HepG2 (cell line): Measurements from ENCODE around the gene SSBP4. TPM values are rescaled to one million over a fixed set of nuclear protein-coding genes. Genes with fewer than 3 reads are reported as not detected.

Experiments used
- CBFB ChIP-seq: sonication (generic); formaldehyde crosslinking; IDR thresholded peaks from 2 replicates; pipeline ENCODE4 v1.4.0; 2020; ENCODE audit warnings: missing genetic modification reagents
- MED8 ChIP-seq: sonication (generic); formaldehyde crosslinking; IDR thresholded peaks from 2 replicates; pipeline ENCODE4 v1.8.1; 2023; ENCODE audit warnings: mild to moderate bottlenecking, missing genetic modification reagents; ENCODE audit not compliant: insufficient replicate concordance
- MLLT10 ChIP-seq: sonication (generic); formaldehyde crosslinking; IDR thresholded peaks from 2 replicates; pipeline ENCODE4 v1.4.0; 2020; ENCODE audit warnings: missing genetic modification reagents
- PLRG1 ChIP-seq: fragments of 450-650 bp; conservative IDR thresholded peaks from 2 replicates; pipeline ENCODE4 v1.6.1; 2016
- XRCC5 ChIP-seq: fragments of 200-400 bp; formaldehyde crosslinking; optimal IDR thresholded peaks from 2 replicates; pipeline ENCODE3; 2017; ENCODE audit warnings: mild to moderate bottlenecking, low read length
- ZNF136 ChIP-seq: sonication (generic); formaldehyde crosslinking; IDR thresholded peaks from 2 replicates; pipeline ENCODE4 v1.8.1; 2022; ENCODE audit warnings: low read depth, mild to moderate bottlenecking, moderate library complexity, missing genetic modification reagents
- ZNF441 ChIP-seq: sonication (generic); formaldehyde crosslinking; IDR thresholded peaks from 2 replicates; pipeline ENCODE4 v1.7.0; 2021; ENCODE audit warnings: missing genetic modification reagents, borderline replicate concordance
- ZNF556 ChIP-seq: sonication (generic); formaldehyde crosslinking; IDR thresholded peaks from 2 replicates; pipeline ENCODE4 v1.4.0; 2020; ENCODE audit warnings: mild to moderate bottlenecking, missing genetic modification reagents, borderline replicate concordance
- ZNF605 ChIP-seq: sonication (generic); formaldehyde crosslinking; IDR thresholded peaks from 2 replicates; pipeline ENCODE4 v1.8.0; 2022; ENCODE audit warnings: mild to moderate bottlenecking, missing genetic modification reagents
- ZSCAN31 ChIP-seq: sonication (generic); formaldehyde crosslinking; IDR thresholded peaks from 2 replicates; pipeline ENCODE4 v1.5.0; 2020; ENCODE audit warnings: low read depth, mild to moderate bottlenecking, missing genetic modification reagents
- polyA plus RNA-seq, 8 experiments: library from polyadenylated mRNA; depleted of rRNA in 3 of 8; stranded (reverse) in 7 of 8; unstranded in 1 of 8; fragments of >200 nt; fragmentation: Illumina TruSeq in 4 of 8; extraction: Trizol in 4 of 8; gene quantifications; 2 replicates each; pipeline versions ENCODE4 v1.2.1 to v1.2.3, GENCODE V29; 2011 to 2016; ENCODE audit warnings: low read depth in 4 of 8, missing spikeins in 1 of 8, mixed read lengths in 1 of 8; ENCODE audit not compliant: insufficient read depth in 1 of 8
- total RNA-seq, 5 experiments: library from RNA; depleted of rRNA; stranded (reverse); fragments of >200 nt; fragmentation: Illumina TruSeq; extraction: Trizol; gene quantifications; 2 replicates each; pipeline ENCODE4 v1.2.3, GENCODE V29; 2016; ENCODE audit warnings: low read depth in 1 of 5
- TF ChIP-seq, protein P1 (sequence below): sonication (generic); formaldehyde crosslinking; IDR thresholded peaks from 2 replicates; pipeline ENCODE4 v1.4.0; 2020; ENCODE audit warnings: missing genetic modification reagents
- TF ChIP-seq, protein P2 (sequence below): sonication (generic); formaldehyde crosslinking; IDR thresholded peaks from 2 replicates; pipeline ENCODE4 v1.4.0; 2020; ENCODE audit warnings: missing genetic modification reagents
- TF ChIP-seq, protein P3 (sequence below): sonication (generic); formaldehyde crosslinking; IDR thresholded peaks from 2 replicates; pipeline ENCODE4 v1.8.1; 2023; ENCODE audit warnings: mild to moderate bottlenecking, inconsistent platforms, moderate library complexity, missing genetic modification reagents, borderline replicate concordance
- TF ChIP-seq, protein P4 (sequence below): sonication (generic); formaldehyde crosslinking; IDR thresholded peaks from 2 replicates; pipeline ENCODE4 v1.4.0; 2020; ENCODE audit warnings: mild to moderate bottlenecking, missing genetic modification reagents
- TF ChIP-seq, protein P5 (sequence below): IDR thresholded peaks from 2 replicates; pipeline ENCODE4 v1.6.1; 2012; ENCODE audit warnings: inconsistent platforms

The SSBP4 gene
- total and polyA plus RNA-seq, 2 of the 13 experiments (the other 11 are each of a cell fraction or from before 2014, with no cell fraction given): 20.8 to 39.5 TPM

DNA sequence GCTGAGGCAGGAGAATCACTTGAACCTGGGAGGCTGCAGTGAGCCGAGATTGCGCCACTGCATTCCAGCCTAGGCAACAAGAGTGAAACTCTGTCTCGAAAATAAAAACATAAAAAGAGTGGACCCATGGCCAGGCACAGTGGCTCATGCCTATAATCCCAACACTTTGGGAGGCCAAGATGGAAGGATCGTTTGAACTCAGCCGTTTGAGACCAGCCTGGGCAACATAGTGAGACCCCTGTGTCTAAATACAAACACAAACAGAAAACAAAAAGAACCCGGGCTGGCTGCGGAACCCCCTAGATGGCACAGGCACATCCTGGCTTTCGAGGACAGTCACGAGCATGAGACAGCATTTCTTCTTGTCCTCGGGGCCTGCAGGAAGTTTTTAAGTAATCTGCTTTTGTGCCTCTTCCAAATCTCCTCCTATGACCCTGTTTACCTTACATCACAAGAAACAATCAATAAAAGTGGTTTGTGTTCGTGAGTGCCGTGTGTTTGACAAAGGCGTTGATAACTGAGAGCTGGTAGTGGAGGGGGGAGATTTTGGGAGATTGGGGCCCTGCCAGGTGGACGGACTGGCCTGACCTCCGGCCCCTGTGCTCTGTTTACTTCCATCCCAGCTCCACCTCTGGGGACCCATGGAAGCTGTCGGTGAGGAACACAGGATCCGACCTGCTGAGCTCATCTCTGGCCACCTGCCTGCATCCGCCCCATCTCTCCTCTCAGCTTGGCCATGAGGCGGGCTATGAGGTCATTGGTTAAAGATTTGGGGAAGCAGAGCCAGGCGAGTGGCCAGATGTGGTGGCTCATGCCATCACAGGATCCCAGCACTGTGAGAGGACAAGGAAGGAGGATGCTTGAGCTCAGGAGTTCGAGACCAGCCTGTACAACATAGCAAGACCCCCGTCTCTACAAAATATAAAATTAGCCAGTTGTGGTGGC, 39.1 kb upstream of the SSBP4 start (continued):
- TF ChIP-seq, protein P1, sequence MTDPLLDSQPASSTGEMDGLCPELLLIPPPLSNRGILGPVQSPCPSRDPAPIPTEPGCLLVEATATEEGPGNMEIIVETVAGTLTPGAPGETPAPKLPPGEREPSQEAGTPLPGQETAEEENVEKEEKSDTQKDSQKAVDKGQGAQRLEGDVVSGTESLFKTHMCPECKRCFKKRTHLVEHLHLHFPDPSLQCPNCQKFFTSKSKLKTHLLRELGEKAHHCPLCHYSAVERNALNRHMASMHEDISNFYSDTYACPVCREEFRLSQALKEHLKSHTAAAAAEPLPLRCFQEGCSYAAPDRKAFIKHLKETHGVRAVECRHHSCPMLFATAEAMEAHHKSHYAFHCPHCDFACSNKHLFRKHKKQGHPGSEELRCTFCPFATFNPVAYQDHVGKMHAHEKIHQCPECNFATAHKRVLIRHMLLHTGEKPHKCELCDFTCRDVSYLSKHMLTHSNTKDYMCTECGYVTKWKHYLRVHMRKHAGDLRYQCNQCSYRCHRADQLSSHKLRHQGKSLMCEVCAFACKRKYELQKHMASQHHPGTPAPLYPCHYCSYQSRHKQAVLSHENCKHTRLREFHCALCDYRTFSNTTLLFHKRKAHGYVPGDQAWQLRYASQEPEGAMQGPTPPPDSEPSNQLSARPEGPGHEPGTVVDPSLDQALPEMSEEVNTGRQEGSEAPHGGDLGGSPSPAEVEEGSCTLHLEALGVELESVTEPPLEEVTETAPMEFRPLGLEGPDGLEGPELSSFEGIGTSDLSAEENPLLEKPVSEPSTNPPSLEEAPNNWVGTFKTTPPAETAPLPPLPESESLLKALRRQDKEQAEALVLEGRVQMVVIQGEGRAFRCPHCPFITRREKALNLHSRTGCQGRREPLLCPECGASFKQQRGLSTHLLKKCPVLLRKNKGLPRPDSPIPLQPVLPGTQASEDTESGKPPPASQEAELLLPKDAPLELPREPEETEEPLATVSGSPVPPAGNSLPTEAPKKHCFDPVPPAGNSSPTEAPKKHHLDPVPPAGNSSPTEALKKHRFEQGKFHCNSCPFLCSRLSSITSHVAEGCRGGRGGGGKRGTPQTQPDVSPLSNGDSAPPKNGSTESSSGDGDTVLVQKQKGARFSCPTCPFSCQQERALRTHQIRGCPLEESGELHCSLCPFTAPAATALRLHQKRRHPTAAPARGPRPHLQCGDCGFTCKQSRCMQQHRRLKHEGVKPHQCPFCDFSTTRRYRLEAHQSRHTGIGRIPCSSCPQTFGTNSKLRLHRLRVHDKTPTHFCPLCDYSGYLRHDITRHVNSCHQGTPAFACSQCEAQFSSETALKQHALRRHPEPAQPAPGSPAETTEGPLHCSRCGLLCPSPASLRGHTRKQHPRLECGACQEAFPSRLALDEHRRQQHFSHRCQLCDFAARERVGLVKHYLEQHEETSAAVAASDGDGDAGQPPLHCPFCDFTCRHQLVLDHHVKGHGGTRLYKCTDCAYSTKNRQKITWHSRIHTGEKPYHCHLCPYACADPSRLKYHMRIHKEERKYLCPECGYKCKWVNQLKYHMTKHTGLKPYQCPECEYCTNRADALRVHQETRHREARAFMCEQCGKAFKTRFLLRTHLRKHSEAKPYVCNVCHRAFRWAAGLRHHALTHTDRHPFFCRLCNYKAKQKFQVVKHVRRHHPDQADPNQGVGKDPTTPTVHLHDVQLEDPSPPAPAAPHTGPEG (CRISPR knock-in tag): peak; percentile 52; the same call in 1 of the 2 replicates
- TF ChIP-seq CBFB (CRISPR knock-in tag) (peak; percentile 94), ZNF556 (peak; percentile 93), ZNF136 (CRISPR knock-in tag) (peak; percentile 95), ZNF605 (CRISPR knock-in tag) (peak; percentile 70; the same call in 1 of the 2 replicates), ZNF441 (peak; percentile 97), XRCC5 (peak; percentile 57), MED8 (CRISPR knock-in tag) (peak; percentile 99), PLRG1 (no peak), MLLT10 (CRISPR knock-in tag) (no peak), ZSCAN31 (CRISPR knock-in tag) (peak; percentile 95)
- TF ChIP-seq, protein P2, sequence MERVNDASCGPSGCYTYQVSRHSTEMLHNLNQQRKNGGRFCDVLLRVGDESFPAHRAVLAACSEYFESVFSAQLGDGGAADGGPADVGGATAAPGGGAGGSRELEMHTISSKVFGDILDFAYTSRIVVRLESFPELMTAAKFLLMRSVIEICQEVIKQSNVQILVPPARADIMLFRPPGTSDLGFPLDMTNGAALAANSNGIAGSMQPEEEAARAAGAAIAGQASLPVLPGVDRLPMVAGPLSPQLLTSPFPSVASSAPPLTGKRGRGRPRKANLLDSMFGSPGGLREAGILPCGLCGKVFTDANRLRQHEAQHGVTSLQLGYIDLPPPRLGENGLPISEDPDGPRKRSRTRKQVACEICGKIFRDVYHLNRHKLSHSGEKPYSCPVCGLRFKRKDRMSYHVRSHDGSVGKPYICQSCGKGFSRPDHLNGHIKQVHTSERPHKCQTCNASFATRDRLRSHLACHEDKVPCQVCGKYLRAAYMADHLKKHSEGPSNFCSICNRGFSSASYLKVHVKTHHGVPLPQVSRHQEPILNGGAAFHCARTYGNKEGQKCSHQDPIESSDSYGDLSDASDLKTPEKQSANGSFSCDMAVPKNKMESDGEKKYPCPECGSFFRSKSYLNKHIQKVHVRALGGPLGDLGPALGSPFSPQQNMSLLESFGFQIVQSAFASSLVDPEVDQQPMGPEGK: peak; percentile 98
- TF ChIP-seq, protein P3, sequence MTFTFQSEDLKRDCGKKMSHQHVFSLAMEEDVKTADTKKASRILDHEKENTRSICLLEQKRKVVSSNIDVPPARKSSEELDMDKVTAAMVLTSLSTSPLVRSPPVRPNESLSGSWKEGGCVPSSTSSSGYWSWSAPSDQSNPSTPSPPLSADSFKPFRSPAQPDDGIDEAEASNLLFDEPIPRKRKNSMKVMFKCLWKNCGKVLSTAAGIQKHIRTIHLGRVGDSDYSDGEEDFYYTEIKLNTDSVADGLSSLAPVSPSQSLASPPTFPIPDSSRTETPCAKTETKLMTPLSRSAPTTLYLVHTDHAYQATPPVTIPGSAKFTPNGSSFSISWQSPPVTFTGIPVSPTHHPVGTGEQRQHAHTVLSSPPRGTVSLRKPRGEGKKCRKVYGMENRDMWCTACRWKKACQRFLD (CRISPR knock-in tag): no peak
- TF ChIP-seq, protein P4, sequence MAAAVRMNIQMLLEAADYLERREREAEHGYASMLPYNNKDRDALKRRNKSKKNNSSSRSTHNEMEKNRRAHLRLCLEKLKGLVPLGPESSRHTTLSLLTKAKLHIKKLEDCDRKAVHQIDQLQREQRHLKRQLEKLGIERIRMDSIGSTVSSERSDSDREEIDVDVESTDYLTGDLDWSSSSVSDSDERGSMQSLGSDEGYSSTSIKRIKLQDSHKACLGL (CRISPR knock-in tag): no peak
- TF ChIP-seq, protein P5, sequence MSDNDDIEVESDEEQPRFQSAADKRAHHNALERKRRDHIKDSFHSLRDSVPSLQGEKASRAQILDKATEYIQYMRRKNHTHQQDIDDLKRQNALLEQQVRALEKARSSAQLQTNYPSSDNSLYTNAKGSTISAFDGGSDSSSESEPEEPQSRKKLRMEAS: peak; percentile 89
